ENCODE data around the gene AASDH. TPM values are rescaled to one million over a fixed set of nuclear protein-coding genes. Genes with fewer than 3 reads are reported as not detected.
A peak's percentile ranks its signal among the peaks of the same experiment; 100 is the strongest.

Gene AASDH
- total RNA-seq, 4 donors from 2014 or later = 8.1 to 10.5 (median 9.0) TPM

DNA sequence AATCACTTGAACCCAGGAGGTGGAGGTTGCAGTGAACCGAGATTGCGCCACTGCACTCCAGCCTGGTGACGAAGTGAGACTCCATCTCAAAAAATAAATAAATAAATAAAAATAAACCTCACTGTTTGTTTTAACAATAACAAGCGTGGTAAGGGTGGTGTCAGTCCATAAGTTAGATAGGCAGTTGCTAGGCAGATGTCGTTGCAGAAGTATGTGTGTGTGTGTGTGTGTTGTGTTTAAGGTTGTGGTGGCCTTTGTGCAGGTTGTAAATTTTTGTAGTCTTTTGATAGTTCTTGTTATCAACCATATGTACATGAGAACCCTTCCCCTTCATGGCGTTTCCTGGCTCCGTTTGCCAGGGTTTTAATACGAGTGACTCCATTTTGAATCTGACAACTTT, 4.0 kb upstream of the AASDH start:
- no peak overlapping the region for H3K4me3 ChIP-seq (ENCODE audit: low read depth, poor library complexity, severe bottlenecking)
- no peak for DNase-seq (ENCODE audit: low spot score in 2 of 2)
- TF ChIP-seq, protein P1, sequence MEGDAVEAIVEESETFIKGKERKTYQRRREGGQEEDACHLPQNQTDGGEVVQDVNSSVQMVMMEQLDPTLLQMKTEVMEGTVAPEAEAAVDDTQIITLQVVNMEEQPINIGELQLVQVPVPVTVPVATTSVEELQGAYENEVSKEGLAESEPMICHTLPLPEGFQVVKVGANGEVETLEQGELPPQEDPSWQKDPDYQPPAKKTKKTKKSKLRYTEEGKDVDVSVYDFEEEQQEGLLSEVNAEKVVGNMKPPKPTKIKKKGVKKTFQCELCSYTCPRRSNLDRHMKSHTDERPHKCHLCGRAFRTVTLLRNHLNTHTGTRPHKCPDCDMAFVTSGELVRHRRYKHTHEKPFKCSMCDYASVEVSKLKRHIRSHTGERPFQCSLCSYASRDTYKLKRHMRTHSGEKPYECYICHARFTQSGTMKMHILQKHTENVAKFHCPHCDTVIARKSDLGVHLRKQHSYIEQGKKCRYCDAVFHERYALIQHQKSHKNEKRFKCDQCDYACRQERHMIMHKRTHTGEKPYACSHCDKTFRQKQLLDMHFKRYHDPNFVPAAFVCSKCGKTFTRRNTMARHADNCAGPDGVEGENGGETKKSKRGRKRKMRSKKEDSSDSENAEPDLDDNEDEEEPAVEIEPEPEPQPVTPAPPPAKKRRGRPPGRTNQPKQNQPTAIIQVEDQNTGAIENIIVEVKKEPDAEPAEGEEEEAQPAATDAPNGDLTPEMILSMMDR (IDR thresholded peaks at IDR 0.05) = no peak
- no peak for TF ChIP-seq POLR2A (IDR thresholded peaks at IDR 0.05)
- intact Hi-C loops (cut with DNase I; ENCODE audit: low total_unique reads) = no loop called here
- WGBS, 2 donors = 95 to 97% methylated on average over 8 of the region's 8 CpGs

DNA sequence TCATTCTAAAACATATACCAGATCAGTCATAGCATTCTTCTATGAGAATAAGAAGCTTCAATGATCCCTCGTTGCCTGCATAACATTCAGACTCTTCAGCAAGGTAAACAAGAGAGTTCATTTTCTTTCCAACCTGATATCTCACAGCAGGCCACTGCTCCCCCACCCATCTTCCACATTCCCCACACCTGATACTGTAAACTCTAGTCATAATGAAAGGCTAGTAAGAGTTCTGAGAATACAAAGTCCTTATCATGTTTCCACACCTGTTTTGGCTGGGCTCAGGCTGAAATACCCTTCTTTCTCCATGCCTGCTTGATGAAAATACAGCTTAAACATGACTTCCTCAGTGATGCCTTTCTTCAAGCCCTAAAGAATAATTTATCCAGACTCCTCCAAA, 2.3 kb upstream of the AASDH start:
- TF ChIP-seq POLR2A (IDR thresholded peaks at IDR 0.05) = no peak
- TF ChIP-seq, protein P1 (IDR thresholded peaks at IDR 0.05) = no peak
- no peak overlapping the region for H3K4me3 ChIP-seq (ENCODE audit: low read depth, poor library complexity, severe bottlenecking)
- no peak for DNase-seq (ENCODE audit: low spot score in 2 of 2)
- intact Hi-C loops (cut with DNase I; ENCODE audit: low total_unique reads) = no loop called here
- 45 to 59% methylated on average over 1 of the region's 1 CpG for WGBS, 2 donors

DNA sequence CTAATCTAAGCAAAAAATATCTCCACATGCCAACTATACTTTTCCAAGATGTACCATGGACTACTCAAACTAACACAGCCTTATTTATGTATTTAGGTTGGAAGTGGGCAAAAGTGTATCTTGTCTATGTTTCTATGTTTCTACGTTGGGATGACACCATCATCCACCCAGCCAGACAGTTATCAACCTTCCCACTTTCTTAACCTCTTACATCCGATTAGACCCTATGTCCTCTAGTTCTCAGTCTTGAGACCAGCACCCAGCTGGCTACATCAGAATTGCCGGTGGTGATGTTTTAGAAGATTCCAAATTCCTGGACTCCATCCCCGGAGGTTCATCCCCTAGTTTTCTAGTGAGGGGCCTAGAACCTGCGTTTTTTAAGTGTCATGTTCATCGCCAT, 1.0 kb upstream of the AASDH start:
- peak overlapping the region; percentile 72 for H3K4me3 ChIP-seq (ENCODE audit: low read depth, poor library complexity, severe bottlenecking)
- no peak for TF ChIP-seq POLR2A (IDR thresholded peaks at IDR 0.05)
- TF ChIP-seq, protein P1 (IDR thresholded peaks at IDR 0.05) = no peak
- 20 to 21% methylated on average over 6 of the region's 6 CpGs for WGBS, 2 donors
- DNase-seq (ENCODE audit: low spot score in 2 of 2) = no peak
- intact Hi-C loops (cut with DNase I; ENCODE audit: low total_unique reads) = no loop called here

DNA sequence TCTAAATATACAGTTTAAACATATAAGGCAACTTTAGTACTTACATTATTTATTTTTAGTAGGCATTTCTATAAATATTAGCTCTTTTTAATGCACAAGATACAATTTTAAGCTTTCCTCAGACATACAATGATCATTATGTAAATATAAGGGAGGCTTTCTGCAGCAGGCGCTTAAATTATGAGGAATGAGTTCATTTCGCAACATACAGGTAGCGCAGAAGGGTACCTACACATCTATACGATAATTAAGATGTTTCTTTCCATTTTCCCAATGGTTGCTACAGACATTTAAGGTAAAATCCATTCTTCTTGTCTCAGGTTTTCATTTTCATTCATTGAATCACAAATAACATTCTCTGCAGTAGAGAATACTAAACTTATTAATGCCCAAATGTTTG, 1.2 kb downstream of the AASDH start:
- intact Hi-C loops (cut with DNase I; ENCODE audit: low total_unique reads) = no loop called here
- WGBS, 2 donors = 92 to 94% methylated on average over 4 of the region's 4 CpGs
- DNase-seq (ENCODE audit: low spot score in 2 of 2) = no peak
- H3K4me3 ChIP-seq (ENCODE audit: low read depth, poor library complexity, severe bottlenecking) = no peak overlapping the region
- TF ChIP-seq, protein P1 (IDR thresholded peaks at IDR 0.05) = no peak
- no peak for TF ChIP-seq POLR2A (IDR thresholded peaks at IDR 0.05)

DNA sequence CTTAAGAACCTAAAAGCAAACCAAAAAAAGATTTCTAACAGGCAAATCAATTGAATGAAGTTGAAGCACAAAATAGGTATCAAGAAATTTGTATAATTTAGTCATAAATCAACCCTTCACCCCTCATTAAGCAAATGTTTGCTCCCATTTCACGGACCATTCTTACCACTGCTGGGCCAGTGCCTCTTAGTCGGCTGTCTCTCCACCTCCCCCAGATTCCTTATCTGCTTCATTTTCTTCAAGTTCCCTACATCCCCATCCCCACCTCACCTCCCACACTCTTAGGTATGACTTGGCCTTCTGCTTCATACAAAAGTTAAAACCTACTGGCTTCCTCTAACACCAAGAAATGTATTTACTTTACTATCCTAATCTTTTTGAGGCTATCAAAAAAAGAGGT, 11.8 kb downstream of the AASDH start:
- no peak overlapping the region for H3K4me3 ChIP-seq (ENCODE audit: low read depth, poor library complexity, severe bottlenecking)
- no peak for TF ChIP-seq POLR2A (IDR thresholded peaks at IDR 0.05)
- TF ChIP-seq, protein P1 (IDR thresholded peaks at IDR 0.05) = no peak
- intact Hi-C loops (cut with DNase I; ENCODE audit: low total_unique reads) = no loop called here
- 84 to 93% methylated on average over 2 of the region's 2 CpGs for WGBS, 2 donors
- DNase-seq (ENCODE audit: low spot score in 2 of 2) = no peak

DNA sequence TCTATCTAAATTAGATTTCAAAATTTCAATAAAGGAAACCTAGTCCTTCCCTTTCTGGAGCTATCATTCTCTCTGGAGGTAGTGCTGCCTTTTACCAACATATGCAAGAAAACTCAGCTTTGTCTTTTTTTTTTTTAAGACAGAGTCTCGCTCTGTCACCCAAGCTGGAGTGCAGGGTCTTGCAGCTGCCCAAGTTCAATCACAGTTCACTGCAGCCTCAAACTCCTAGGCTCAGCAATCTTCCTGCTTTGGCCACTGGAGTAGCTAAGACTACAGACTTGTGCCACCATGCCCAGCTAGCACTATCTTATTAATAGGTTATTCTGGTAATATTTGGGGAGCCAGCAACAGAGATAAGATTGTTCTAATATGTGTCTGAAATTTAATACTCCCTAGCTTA, 12.3 kb downstream of the AASDH start:
- 96 to 100% methylated on average over 1 of the region's 1 CpG for WGBS, 2 donors
- no peak for DNase-seq (ENCODE audit: low spot score in 2 of 2)
- no peak overlapping the region for H3K4me3 ChIP-seq (ENCODE audit: low read depth, poor library complexity, severe bottlenecking)
- intact Hi-C loops (cut with DNase I; ENCODE audit: low total_unique reads) = no loop called here
- TF ChIP-seq, protein P1 (IDR thresholded peaks at IDR 0.05) = no peak
- no peak for TF ChIP-seq POLR2A (IDR thresholded peaks at IDR 0.05)
